HG03457 (cell line): ENCODE results near the gene ZCRB1.
"Not testable (repeated sequence)": the region's sequence is repeated elsewhere in the genome, so short reads cannot be mapped to it uniquely, and the experiment has no call there.

ENCODE experiments used
- ATAC-seq: cut with Tn5 transposase; IDR thresholded peaks from one replicate; pipeline ENCODE4 v1.9.1; 2021; ENCODE audit warnings: moderate number of reproducible peaks; ENCODE audit not compliant: unreplicated experiment

Gene ZCRB1

GRCh38 chr12:42325653-42326474 is at the start of gene ZCRB1, which contains the start of gene PPHLN1:
ZCRB1 (minus strand) TSS chr12:42326094; CDS start chr12:42324102, 1,992 bp downstream.
PPHLN1 (plus strand) TSS chr12:42326167; CDS start chr12:42335903, 9,736 bp downstream.
- ATAC-seq, result peak; percentile 91

GRCh38 chr12:42373669-42374068 is 47.8 kb upstream of the ZCRB1 start:
- ATAC-seq, result no peak

GRCh38 chr12:42372154-42372791 is 46.4 kb upstream of the ZCRB1 start:
- ATAC-seq, result peak; percentile 76

- no peak for ATAC-seq
These were observed 44.1 kb upstream of the ZCRB1 start for GRCh38 chr12:42370013-42370412.

- no peak for ATAC-seq
These were observed 39.6 kb upstream of the ZCRB1 start for GRCh38 chr12:42365486-42365885.

GRCh38 chr12:42364692-42365091 is 38.8 kb upstream of the ZCRB1 start:
- ATAC-seq, result no peak

GRCh38 chr12:42362647-42363260 is 36.9 kb upstream of the ZCRB1 start:
- no peak for ATAC-seq

- no peak for ATAC-seq
These were observed 36.2 kb upstream of the ZCRB1 start for GRCh38 chr12:42361909-42362646.

- ATAC-seq, result peak; percentile 69
These were observed 35.0 kb upstream of the ZCRB1 start for GRCh38 chr12:42360747-42361403.

GRCh38 chr12:42356344-42356743 is 30.4 kb upstream of the ZCRB1 start:
- no peak for ATAC-seq

GRCh38 chr12:42350021-42350407 is 24.1 kb upstream of the ZCRB1 start:
- not testable (repeated sequence) for ATAC-seq

- not testable (repeated sequence) for ATAC-seq
These were observed 23.5 kb upstream of the ZCRB1 start for GRCh38 chr12:42349119-42350020.

GRCh38 chr12:42346403-42347002 is 20.6 kb upstream of the ZCRB1 start:
- no peak for ATAC-seq

GRCh38 chr12:42343721-42344120 is 17.8 kb upstream of the ZCRB1 start:
- no peak for ATAC-seq

- no peak for ATAC-seq
These were observed 16.1 kb upstream of the ZCRB1 start for GRCh38 chr12:42342028-42342427.

- no peak for ATAC-seq
These were observed 12.4 kb upstream of the ZCRB1 start for GRCh38 chr12:42338280-42338679.

GRCh38 chr12:42336286-42336685 is 10.4 kb upstream of the ZCRB1 start:
- no peak for ATAC-seq

GRCh38 chr12:42332301-42333285 is 6.7 kb upstream of the ZCRB1 start:
- no peak for ATAC-seq
